Left renal pelvis (tissue), 4 donors: Measurements from ENCODE around the gene FAM210B. TPM values are rescaled to one million over a fixed set of nuclear protein-coding genes. Genes with fewer than 3 reads are reported as not detected.
"Not testable (repeated sequence)": the region's sequence is repeated elsewhere in the genome, so short reads cannot be mapped to it uniquely, and the experiment has no call there.

Experiments used
- DNase-seq, 4 donors: peaks; one replicate each; pipeline ENCODE4 v3.0.0-alpha.2; 2013; ENCODE audit warnings: low read depth in 4 of 4, low spot score in 3 of 4
- polyA plus RNA-seq, 4 donors: library from polyadenylated mRNA; unstranded; fragments of 120-200 nt; gene quantifications; one replicate each; pipeline ENCODE4 v1.2.1, GENCODE V29; 2013; ENCODE audit not compliant: insufficient read length in 4 of 4

The FAM210B gene
- polyA plus RNA-seq, 4 donors = 38.7 to 84.7 (median 43.4) TPM

GRCh38 chr20:56360133-56360907 is 1.5 kb downstream of the FAM210B start:
- no peak for DNase-seq

- DNase-seq = no peak
Measured at GRCh38 chr20:56360908-56361205, 2.1 kb downstream of the FAM210B start.

- no peak for DNase-seq
Measured at GRCh38 chr20:56361900-56362299, 3.1 kb downstream of the FAM210B start.

- no peak for DNase-seq
Measured at GRCh38 chr20:56362833-56363413, 4.1 kb downstream of the FAM210B start.

GRCh38 chr20:56363491-56363890 is 4.7 kb downstream of the FAM210B start:
- no peak for DNase-seq

GRCh38 chr20:56368351-56369134 is 9.8 kb downstream of the FAM210B start:
- no peak for DNase-seq

GRCh38 chr20:56369179-56369578 is 10.4 kb downstream of the FAM210B start:
- DNase-seq = no peak

- DNase-seq = no peak
Measured at GRCh38 chr20:56371977-56372376, 13.2 kb downstream of the FAM210B start.

GRCh38 chr20:56372850-56373249 is 14.1 kb downstream of the FAM210B start:
- DNase-seq = no peak

- DNase-seq = no peak
Measured at GRCh38 chr20:56373942-56374341, 15.2 kb downstream of the FAM210B start.

GRCh38 chr20:56376331-56376730 is 17.6 kb downstream of the FAM210B start:
- no peak for DNase-seq

- DNase-seq = no peak
Measured at GRCh38 chr20:56378386-56378785, 19.6 kb downstream of the FAM210B start.

GRCh38 chr20:56380375-56380774 is 21.6 kb downstream of the FAM210B start:
- no peak for DNase-seq

- no peak for DNase-seq
Measured at GRCh38 chr20:56381501-56381900, 22.7 kb downstream of the FAM210B start.

- no peak for DNase-seq
Measured at GRCh38 chr20:56382696-56383095, 23.9 kb downstream of the FAM210B start.

GRCh38 chr20:56383334-56383733 is 24.6 kb downstream of the FAM210B start:
- DNase-seq = no peak

GRCh38 chr20:56385130-56385529 is 26.4 kb downstream of the FAM210B start:
- no peak for DNase-seq

GRCh38 chr20:56386219-56386618 is 27.4 kb downstream of the FAM210B start:
- no peak for DNase-seq

GRCh38 chr20:56388882-56389281 is 30.1 kb downstream of the FAM210B start:
- no peak for DNase-seq

GRCh38 chr20:56389807-56390206 is 31.0 kb downstream of the FAM210B start:
- DNase-seq = no peak

- DNase-seq = not testable (repeated sequence)
Measured at GRCh38 chr20:56390396-56390795, 31.6 kb downstream of the FAM210B start.

- no peak for DNase-seq
Measured at GRCh38 chr20:56391037-56391436, 32.3 kb downstream of the FAM210B start.
